ENCODE data around the gene SGPP2. TPM values are rescaled to one million over a fixed set of nuclear protein-coding genes. Genes with fewer than 3 reads are reported as not detected.

SGPP2 gene
- total and polyA plus RNA-seq, 2 donors (not counting 3 experiments of a cell fraction or from before 2014, with no cell fraction given): not detected

- CTCF ChIA-PET: interaction anchor here (8.3 kb wide), 1 partner anchor 243 kb away, joined by 312 read pairs; a partner anchor contains a TSS
- TF ChIP-seq JUN (IDR thresholded peaks at IDR 0.05; ENCODE audit: borderline replicate concordance, insufficient read depth, insufficient read length, low read depth): no peak
- no peak for TF ChIP-seq GATA2 (IDR thresholded peaks at IDR 0.05; ENCODE audit: insufficient read depth, insufficient read length, low read depth, low read length)
- TF ChIP-seq POLR2A (IDR thresholded peaks at IDR 0.05; ENCODE audit: low read depth, low read length): no peak
- no peak for TF ChIP-seq MAX (IDR thresholded peaks at IDR 0.05; ENCODE audit: insufficient read depth, insufficient read length)
- no peak for TF ChIP-seq POLR2AphosphoS5 (IDR thresholded peaks at IDR 0.05; ENCODE audit: insufficient read depth, low read depth, low read length)
- TF ChIP-seq CTCF (IDR thresholded peaks at IDR 0.05; ENCODE audit: extremely low read depth in 1 of 2, insufficient read depth in 1 of 2, low read depth in 1 of 2, low read length in 2 of 2): no peak
- TF ChIP-seq MYC (IDR thresholded peaks at IDR 0.05; ENCODE audit: low read depth, low read length): no peak
- no peak for TF ChIP-seq FOS (IDR thresholded peaks at IDR 0.05; ENCODE audit: borderline replicate concordance, insufficient read depth, low read length)
- dilution Hi-C loops (cut with MboI; ENCODE audit: extremely low pct_ligation_motif_present, low sequenced_read_pairs) (no loop called here), intact Hi-C loops (cut with micrococcal nuclease) (no loop called here)
- H3K9ac ChIP-seq (replicated peaks; ENCODE audit: extremely low read depth, insufficient read depth, low read length): no peak overlapping the region
- H4K20me1 ChIP-seq (replicated peaks; ENCODE audit: control insufficient read depth, extremely low read depth, insufficient read depth, low read length): no peaks in the 10 kb centered on the region
- FAIRE-seq: no peak
- H3K9me3 ChIP-seq (replicated peaks; ENCODE audit: control insufficient read depth, insufficient read depth, low read length): no peaks in the 10 kb centered on the region
- H3K4me2 ChIP-seq (ENCODE audit: insufficient read depth, low read length): no peak overlapping the region
- H3K4me3 ChIP-seq (replicated peaks in 1 of 3; ENCODE audit: insufficient read depth in 1 of 3, low read depth in 1 of 3, low read length in 3 of 3): no peak overlapping the region
- H3K4me1 ChIP-seq (ENCODE audit: control insufficient read depth, extremely low read depth, insufficient read depth, low read length): no peaks in the 10 kb centered on the region
- DNase-seq (ENCODE audit: low read depth, low spot score): no peak
- H3K79me2 ChIP-seq (ENCODE audit: control insufficient read depth, insufficient read depth, low read length): no peaks in the 10 kb centered on the region
- POLR2A ChIA-PET: no interaction called here
- H3K9me1 ChIP-seq (replicated peaks; ENCODE audit: control insufficient read depth, extremely low read depth, insufficient read depth, low read length): no peaks in the 10 kb centered on the region
- no TSS peak for BruUV-seq (replicated peaks)
- no peak overlapping the region for H3K27ac ChIP-seq (ENCODE audit: insufficient read depth, low read depth, low read length)
- H3K27me3 ChIP-seq (ENCODE audit: control insufficient read depth in 2 of 2, insufficient read depth in 2 of 2, low read length in 2 of 2): no peaks in the 10 kb centered on the region
- no peak overlapping the region for H2AFZ ChIP-seq (ENCODE audit: low read depth, low read length)
- H3K36me3 ChIP-seq (ENCODE audit: control insufficient read depth in 2 of 2, extremely low read depth in 1 of 2, insufficient read depth in 2 of 2, low read length in 2 of 2): no peaks in the 10 kb centered on the region
Measured at GRCh38 chr2:222563106-222563718, 138.9 kb downstream of the SGPP2 start.
